Left ventricle myocardium inferior (tissue), 1 donor: ENCODE data around the gene SCN3A. TPM values are rescaled to one million over a fixed set of nuclear protein-coding genes. Genes with fewer than 3 reads are reported as not detected.

Experiments
- DNase-seq: peaks from one replicate; pipeline ENCODE4 v3.0.0-alpha.2; 2020
- H3K27ac ChIP-seq: fragments of 200-600 bp; replicated peaks from 2 replicates; pipeline ENCODE4 v1.8.0; 2021
- H3K27me3 ChIP-seq: fragments of 200-600 bp; 2 replicates; pipeline ENCODE4 v1.8.0; 2021; ENCODE audit warnings: low read depth
- H3K36me3 ChIP-seq: fragments of 200-600 bp; 2 replicates; pipeline ENCODE4 v1.8.0; 2021
- H3K4me1 ChIP-seq: fragments of 200-600 bp; 2 replicates; pipeline ENCODE4 v1.8.0; 2021
- H3K4me3 ChIP-seq: fragments of 200-600 bp; 2 replicates; pipeline ENCODE4 v1.8.0; 2021; ENCODE audit warnings: mild to moderate bottlenecking, moderate library complexity
- H3K9me3 ChIP-seq: fragments of 200-600 bp; replicated peaks from 2 replicates; pipeline ENCODE4 v1.8.0; 2021
- intact Hi-C: fragments of 100-400 bp; cut with micrococcal nuclease; formaldehyde crosslinking; loops from one replicate; pipeline ENCODE4 v1.11.0; 2022
- long read RNA-seq: library from polyadenylated mRNA; unstranded; transcript quantifications from one replicate; pipeline ENCODE4 v2.0.0, GENCODE V29; 2021
- total RNA-seq: library from RNA; stranded (reverse); fragmentation: NEBNext Ultra II Directional; extraction: Animal tissue kit (Norgen Biotek cat#: 25700); gene quantifications from one replicate; pipeline ENCODE4 v1.2.1, GENCODE V29; 2021
- TF ChIP-seq, protein P1 (sequence below): fragments of 200-600 bp; IDR thresholded peaks from 2 replicates; pipeline ENCODE4 v1.8.0; 2021; ENCODE audit warnings: antibody characterized with exemption, mild to moderate bottlenecking, borderline replicate concordance
- donor health status: DM: no; HTN: yes; CAD: no; lungs with severe emphysema.

SCN3A gene
- 0.99 TPM for total RNA-seq
- long read RNA-seq = 0 reads

DNA sequence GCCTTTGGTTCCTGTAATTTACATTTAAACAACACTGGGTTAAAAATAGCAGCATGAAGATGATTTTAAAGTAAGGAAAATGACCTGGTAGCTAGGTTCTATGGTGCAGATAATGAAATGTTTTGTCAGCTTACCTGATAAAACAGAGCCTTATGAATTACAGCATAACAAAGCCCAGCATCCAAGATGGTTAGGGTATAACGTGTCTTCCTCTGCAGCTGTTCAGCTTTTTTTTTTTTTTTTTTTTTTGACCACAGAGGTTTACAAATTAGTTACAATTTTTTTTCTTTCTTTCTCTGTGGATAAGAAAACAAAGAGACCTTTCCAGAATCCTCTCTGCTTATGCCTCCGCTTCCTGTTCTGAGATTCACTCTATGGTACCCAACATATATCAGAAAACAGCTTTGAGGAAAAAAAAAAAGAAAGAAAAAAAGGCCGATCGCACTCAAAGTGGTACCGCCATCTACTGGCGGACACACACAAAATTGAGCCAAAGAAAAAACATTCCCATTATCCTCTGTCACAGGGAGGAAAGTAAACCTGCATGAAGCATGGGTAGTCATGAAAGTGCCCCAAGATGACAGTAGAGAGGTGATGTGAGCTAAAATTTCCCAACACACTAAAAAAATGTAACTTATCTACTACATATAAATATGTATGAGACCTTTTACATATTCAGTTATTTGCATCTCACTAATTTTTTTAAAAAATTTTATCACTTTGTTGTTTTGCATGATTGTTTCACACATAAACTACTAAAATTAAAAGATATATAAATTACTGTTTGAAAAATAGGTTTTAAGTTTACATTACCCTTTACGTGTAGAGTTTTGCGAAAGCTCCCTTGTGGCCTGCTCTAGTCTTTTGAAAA, at the start of gene SCN3A:
Gene SCN3A (minus strand): TSS at position 362 of the 871 bp plus-strand sequence. CDS start 27,656 bp downstream, outside the sequence.
- intact Hi-C loops = loop anchor here (5.0 kb wide), 2 partner anchors 187 to 212 kb away; no protein-coding TSS in a partner anchor
- no peaks in the 10 kb centered on the region for H3K4me1 ChIP-seq
- no peaks in the 10 kb centered on the region for H3K27me3 ChIP-seq
- H3K36me3 ChIP-seq = no peaks in the 10 kb centered on the region
- H3K4me3 ChIP-seq = peak within 1 kb of the TSS; percentile 37
- TF ChIP-seq, protein P1, sequence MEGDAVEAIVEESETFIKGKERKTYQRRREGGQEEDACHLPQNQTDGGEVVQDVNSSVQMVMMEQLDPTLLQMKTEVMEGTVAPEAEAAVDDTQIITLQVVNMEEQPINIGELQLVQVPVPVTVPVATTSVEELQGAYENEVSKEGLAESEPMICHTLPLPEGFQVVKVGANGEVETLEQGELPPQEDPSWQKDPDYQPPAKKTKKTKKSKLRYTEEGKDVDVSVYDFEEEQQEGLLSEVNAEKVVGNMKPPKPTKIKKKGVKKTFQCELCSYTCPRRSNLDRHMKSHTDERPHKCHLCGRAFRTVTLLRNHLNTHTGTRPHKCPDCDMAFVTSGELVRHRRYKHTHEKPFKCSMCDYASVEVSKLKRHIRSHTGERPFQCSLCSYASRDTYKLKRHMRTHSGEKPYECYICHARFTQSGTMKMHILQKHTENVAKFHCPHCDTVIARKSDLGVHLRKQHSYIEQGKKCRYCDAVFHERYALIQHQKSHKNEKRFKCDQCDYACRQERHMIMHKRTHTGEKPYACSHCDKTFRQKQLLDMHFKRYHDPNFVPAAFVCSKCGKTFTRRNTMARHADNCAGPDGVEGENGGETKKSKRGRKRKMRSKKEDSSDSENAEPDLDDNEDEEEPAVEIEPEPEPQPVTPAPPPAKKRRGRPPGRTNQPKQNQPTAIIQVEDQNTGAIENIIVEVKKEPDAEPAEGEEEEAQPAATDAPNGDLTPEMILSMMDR = peak; percentile 76
- no peak for DNase-seq
- H3K9me3 ChIP-seq = no peaks in the 10 kb centered on the region
- H3K27ac ChIP-seq = no peak within 1 kb of the TSS

GRCh38 chr2:165253178-165253577, 49.3 kb upstream of the SCN3A start:
- Histone ChIP-seq H3K9me3 (no peaks in the 10 kb centered on the region), H3K27me3 (no peaks in the 10 kb centered on the region), H3K4me1 (no peaks in the 10 kb centered on the region), H3K36me3 (no peaks in the 10 kb centered on the region), H3K4me3 (no peak overlapping the region), H3K27ac (no peak overlapping the region)
- no peak for DNase-seq
- intact Hi-C loops = no loop called here
- TF ChIP-seq, protein P1 = no peak

GRCh38 chr2:165251366-165251765, 47.5 kb upstream of the SCN3A start:
- TF ChIP-seq, protein P1 = no peak
- intact Hi-C loops = no loop called here
- Histone ChIP-seq H3K9me3 (no peaks in the 10 kb centered on the region), H3K4me3 (no peak overlapping the region), H3K27ac (no peak overlapping the region), H3K36me3 (no peaks in the 10 kb centered on the region), H3K4me1 (no peaks in the 10 kb centered on the region), H3K27me3 (no peaks in the 10 kb centered on the region)
- DNase-seq = no peak

GRCh38 chr2:165248238-165248637, 44.4 kb upstream of the SCN3A start:
- TF ChIP-seq, protein P1 = no peak
- Histone ChIP-seq H3K9me3 (no peaks in the 10 kb centered on the region), H3K36me3 (no peaks in the 10 kb centered on the region), H3K4me1 (no peaks in the 10 kb centered on the region), H3K27ac (no peak overlapping the region), H3K27me3 (no peaks in the 10 kb centered on the region), H3K4me3 (no peak overlapping the region)
- intact Hi-C loops = no loop called here
- no peak for DNase-seq

DNA sequence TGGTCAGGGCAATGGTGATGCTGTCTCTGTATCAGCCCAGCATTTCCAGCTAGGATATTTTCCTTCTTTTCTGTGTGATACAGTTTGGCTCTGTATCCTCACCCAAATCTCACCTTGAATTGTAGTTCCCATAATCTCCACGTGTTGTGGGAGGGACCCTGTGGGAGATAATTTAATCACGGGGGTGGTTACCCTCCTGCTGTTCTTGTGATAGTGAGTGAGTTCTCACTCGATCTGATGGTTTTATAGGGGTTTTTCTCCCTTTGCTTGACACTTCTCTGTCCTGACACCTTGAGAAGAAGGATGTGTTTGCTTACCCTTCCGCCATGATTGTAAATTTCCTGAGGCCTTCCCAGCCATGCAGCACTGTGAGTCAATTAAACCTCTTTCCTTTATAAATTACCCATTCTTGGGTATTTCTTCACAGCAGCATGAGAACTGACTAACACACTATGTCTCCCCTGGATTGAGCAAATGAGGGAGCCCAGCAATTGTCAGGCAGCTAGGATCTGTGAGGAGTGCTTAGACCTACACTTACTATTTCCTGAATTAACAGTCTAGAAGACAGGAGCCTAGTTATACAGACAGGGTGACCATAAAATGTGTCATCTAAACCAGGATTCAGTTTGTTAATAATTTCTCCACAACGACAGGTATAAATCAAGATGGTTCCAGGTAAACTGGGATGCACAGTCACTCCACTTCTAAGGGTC, 41.4 kb upstream of the SCN3A start:
- intact Hi-C loops = no loop called here
- TF ChIP-seq, protein P1 = no peak
- H3K36me3 ChIP-seq = no peaks in the 10 kb centered on the region

More for the DNA sequence above, 41.4 kb upstream of the SCN3A start:
- DNase-seq = no peak
- Histone ChIP-seq H3K4me3 (no peak overlapping the region), H3K4me1 (no peaks in the 10 kb centered on the region), H3K9me3 (no peaks in the 10 kb centered on the region), H3K27ac (no peak overlapping the region), H3K27me3 (no peaks in the 10 kb centered on the region)
